GM12874 (cell line): ENCODE results near the gene SLC22A17.

ENCODE experiments used
- CTCF ChIP-seq: IDR thresholded peaks from 2 replicates; pipeline ENCODE4 v1.5.1; 2011; ENCODE audit warnings: low read depth, mild to moderate bottlenecking, control low read depth, low read length, moderate library complexity; ENCODE audit not compliant: insufficient read depth

The SLC22A17 gene

DNA sequence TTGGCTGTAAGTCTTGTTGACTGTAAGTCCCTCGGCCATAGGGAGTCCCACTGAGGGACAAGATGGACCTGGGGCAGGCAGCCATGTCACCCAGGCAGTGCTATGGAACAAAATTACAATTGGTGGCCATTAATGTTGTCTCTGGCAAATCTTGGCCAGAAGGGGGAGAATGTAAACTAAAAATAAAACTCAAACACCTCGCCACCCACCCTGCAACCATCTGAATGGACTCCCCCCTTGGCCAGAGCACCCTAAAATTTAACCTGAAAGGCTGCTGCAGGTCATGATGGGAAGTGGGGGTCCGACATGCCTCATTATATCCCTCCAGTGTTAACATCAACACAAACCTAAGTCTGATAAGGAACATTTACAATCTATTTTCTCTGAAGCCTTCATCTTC is 8.2 kb downstream of the SLC22A17 start:
- TF ChIP-seq CTCF, result no peak

DNA sequence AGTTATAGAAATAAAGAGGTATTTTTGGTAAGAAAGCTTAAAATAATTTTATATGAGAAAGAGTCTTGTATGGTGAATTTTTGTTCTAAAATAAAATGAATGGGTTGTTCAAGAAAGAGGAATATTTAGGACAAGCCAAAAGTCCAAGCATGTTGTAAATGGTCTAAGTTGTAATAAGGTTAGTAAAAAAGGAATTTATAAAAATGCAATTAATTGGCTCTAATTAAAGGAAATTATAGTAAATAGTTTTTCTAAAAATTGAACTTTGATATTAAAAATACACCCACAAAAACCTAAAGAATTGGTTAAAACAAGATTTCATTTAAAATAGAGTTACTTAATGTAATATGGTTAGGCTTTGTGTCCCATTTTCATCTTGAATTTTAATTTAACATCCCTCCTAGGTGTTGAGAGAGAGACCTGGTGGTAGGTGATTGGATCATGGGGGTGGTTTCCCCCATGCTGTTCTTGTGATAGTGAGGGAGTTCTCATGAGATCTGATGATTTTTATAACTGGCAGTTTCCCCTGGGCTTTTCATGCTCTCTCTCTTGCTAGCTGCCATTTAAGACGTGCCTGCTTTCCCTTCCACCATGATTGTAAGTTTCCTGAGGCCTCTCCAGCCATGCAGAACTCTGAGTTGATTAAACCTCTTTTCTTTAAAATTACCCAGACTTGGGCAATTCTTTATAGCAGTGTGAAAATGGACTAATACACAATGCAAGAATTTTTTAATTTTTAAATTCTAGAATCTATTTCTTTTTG is 13.0 kb downstream of the SLC22A17 start:
- TF ChIP-seq CTCF, result no peak

- no peak for TF ChIP-seq CTCF
These were observed 17.1 kb downstream of the SLC22A17 start for GRCh38 chr14:23335623-23336022.

- peak; percentile 78 for TF ChIP-seq CTCF
These were observed 24.5 kb downstream of the SLC22A17 start for GRCh38 chr14:23327947-23328744.

DNA sequence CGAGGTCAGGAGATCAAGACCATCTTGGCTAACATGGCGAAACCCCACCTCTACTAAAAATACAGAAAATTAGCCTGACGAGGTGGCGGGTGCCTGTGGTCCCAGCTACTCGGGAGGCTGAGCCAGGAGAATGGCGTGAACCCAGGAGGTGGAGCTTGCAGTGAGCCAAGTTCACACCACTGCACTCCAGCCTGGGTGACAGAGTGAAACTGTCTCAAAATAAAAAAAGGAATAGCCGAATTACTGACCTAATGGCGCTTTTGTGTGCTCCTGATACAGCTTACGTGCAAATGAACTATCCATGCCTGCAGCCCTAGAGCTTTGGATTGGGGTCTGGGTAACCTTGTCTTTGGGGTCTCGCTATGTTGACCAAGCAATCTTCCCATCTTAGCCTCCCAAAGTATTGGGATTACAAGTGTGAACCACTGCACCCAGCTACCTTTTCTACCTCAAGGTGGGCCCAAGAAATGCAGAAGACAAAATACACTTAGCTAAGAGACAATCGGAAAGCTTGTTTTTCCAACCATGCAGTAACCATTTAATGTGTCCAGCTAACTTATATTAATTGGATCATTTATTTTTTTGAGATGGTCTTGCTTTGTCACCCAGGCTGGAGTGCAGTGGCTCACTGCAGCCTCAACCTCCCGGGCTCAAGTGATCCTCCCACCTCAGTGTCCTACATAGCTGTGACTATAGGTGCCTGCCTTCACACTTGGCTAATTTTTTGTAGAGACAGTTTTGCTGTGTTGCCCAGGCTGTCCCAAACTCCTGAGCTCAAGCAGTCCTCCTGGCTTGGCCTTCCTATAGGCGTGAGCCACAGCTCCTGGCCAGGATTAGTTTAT is 26.0 kb downstream of the SLC22A17 start:
- TF ChIP-seq CTCF, result no peak

DNA sequence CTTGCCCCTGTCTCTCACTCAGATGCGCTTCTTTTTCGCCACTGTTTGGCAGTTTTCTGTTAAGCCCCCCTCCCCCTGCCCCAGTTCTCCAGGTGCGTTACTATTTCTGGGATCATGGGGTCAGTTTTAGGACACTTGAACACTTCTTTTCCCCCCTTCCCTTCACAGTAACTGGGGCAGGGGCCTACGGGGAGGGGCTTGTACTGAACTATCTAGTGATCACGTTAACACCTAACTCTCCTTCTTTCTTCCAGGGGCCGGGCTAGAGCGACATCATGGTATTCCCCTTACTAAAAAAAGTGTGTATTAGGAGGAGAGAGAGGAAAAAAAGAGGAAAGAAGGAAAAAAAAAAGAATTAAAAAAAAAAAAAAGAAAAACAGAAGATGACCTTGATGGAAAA is 27.7 kb downstream of the SLC22A17 start:
- no peak for TF ChIP-seq CTCF

- no peak for TF ChIP-seq CTCF
These were observed 28.2 kb downstream of the SLC22A17 start for GRCh38 chr14:23324455-23324846.
